Measurements from ENCODE around the gene ATOH8. TPM values are rescaled to one million over a fixed set of nuclear protein-coding genes. Genes with fewer than 3 reads are reported as not detected.

ATOH8 gene
- total and polyA plus RNA-seq, 2 donors (not counting 3 experiments of a cell fraction or from before 2014, with no cell fraction given) = 10.3 to 12.8 TPM

- Histone ChIP-seq H3K36me3 (ENCODE audit: control insufficient read depth in 2 of 2, extremely low read depth in 1 of 2, insufficient read depth in 2 of 2, low read length in 2 of 2) (no peaks in the 10 kb centered on the region), H3K4me2 (ENCODE audit: insufficient read depth, low read length) (no peak overlapping the region), H3K9me1 (replicated peaks; ENCODE audit: control insufficient read depth, extremely low read depth, insufficient read depth, low read length) (no peaks in the 10 kb centered on the region), H3K4me1 (ENCODE audit: control insufficient read depth, extremely low read depth, insufficient read depth, low read length) (peaks cover 4% of the 10 kb centered on the region), H3K4me3 (replicated peaks in 1 of 3; ENCODE audit: insufficient read depth in 1 of 3, low read depth in 1 of 3, low read length in 3 of 3) (no peak overlapping the region), H3K9me3 (replicated peaks; ENCODE audit: control insufficient read depth, insufficient read depth, low read length) (no peaks in the 10 kb centered on the region), H3K79me2 (ENCODE audit: control insufficient read depth, insufficient read depth, low read length) (no peaks in the 10 kb centered on the region), H2AFZ (ENCODE audit: low read depth, low read length) (no peak overlapping the region), H3K27me3 (ENCODE audit: control insufficient read depth in 2 of 2, insufficient read depth in 2 of 2, low read length in 2 of 2) (peaks cover 0 to 3% of the 10 kb centered on the region in 2 experiments), H3K27ac (ENCODE audit: insufficient read depth, low read depth, low read length) (no peak overlapping the region), H3K9ac (replicated peaks; ENCODE audit: extremely low read depth, insufficient read depth, low read length) (no peak overlapping the region), H4K20me1 (replicated peaks; ENCODE audit: control insufficient read depth, extremely low read depth, insufficient read depth, low read length) (no peaks in the 10 kb centered on the region)
- no peak for TF ChIP-seq POLR2A (IDR thresholded peaks at IDR 0.05; ENCODE audit: low read depth, low read length)
- TF ChIP-seq, protein P1, sequence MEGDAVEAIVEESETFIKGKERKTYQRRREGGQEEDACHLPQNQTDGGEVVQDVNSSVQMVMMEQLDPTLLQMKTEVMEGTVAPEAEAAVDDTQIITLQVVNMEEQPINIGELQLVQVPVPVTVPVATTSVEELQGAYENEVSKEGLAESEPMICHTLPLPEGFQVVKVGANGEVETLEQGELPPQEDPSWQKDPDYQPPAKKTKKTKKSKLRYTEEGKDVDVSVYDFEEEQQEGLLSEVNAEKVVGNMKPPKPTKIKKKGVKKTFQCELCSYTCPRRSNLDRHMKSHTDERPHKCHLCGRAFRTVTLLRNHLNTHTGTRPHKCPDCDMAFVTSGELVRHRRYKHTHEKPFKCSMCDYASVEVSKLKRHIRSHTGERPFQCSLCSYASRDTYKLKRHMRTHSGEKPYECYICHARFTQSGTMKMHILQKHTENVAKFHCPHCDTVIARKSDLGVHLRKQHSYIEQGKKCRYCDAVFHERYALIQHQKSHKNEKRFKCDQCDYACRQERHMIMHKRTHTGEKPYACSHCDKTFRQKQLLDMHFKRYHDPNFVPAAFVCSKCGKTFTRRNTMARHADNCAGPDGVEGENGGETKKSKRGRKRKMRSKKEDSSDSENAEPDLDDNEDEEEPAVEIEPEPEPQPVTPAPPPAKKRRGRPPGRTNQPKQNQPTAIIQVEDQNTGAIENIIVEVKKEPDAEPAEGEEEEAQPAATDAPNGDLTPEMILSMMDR (IDR thresholded peaks at IDR 0.05; ENCODE audit: extremely low read depth in 1 of 2, insufficient read depth in 1 of 2, low read depth in 1 of 2, low read length in 2 of 2) = peak; percentile 97 to 99
- dilution Hi-C loops (cut with MboI; ENCODE audit: extremely low pct_ligation_motif_present, low sequenced_read_pairs) = no loop called here
- CTCF ChIA-PET = interaction anchor here (0.7 to 2.5 kb wide), 54 partner anchors 8 to 350 kb away, joined by 3 to 193 read pairs (median 5); partner anchors contain the start of gene ATOH8
- POLR2A ChIA-PET = no interaction called here
- FAIRE-seq (peak; percentile 98), DNase-seq (ENCODE audit: low read depth, low spot score) (peak; percentile 76)
- intact Hi-C loops (cut with micrococcal nuclease) = loop anchor here (1.0 to 5.0 kb wide), 9 partner anchors 13 to 350 kb away; partner anchors contain the start of gene ST3GAL5
- no TSS peak for BruUV-seq (replicated peaks)
Measured at GRCh38 chr2:85728883-85729824, 24.6 kb upstream of the ATOH8 start.

Data from endothelial cell of umbilical vein (primary cell).